ENCODE measurements around the gene KLHL29.

GRCh38 chr2:23658466-23658942, 273.5 kb downstream of the KLHL29 start:
- TF ChIP-seq, protein P1, sequence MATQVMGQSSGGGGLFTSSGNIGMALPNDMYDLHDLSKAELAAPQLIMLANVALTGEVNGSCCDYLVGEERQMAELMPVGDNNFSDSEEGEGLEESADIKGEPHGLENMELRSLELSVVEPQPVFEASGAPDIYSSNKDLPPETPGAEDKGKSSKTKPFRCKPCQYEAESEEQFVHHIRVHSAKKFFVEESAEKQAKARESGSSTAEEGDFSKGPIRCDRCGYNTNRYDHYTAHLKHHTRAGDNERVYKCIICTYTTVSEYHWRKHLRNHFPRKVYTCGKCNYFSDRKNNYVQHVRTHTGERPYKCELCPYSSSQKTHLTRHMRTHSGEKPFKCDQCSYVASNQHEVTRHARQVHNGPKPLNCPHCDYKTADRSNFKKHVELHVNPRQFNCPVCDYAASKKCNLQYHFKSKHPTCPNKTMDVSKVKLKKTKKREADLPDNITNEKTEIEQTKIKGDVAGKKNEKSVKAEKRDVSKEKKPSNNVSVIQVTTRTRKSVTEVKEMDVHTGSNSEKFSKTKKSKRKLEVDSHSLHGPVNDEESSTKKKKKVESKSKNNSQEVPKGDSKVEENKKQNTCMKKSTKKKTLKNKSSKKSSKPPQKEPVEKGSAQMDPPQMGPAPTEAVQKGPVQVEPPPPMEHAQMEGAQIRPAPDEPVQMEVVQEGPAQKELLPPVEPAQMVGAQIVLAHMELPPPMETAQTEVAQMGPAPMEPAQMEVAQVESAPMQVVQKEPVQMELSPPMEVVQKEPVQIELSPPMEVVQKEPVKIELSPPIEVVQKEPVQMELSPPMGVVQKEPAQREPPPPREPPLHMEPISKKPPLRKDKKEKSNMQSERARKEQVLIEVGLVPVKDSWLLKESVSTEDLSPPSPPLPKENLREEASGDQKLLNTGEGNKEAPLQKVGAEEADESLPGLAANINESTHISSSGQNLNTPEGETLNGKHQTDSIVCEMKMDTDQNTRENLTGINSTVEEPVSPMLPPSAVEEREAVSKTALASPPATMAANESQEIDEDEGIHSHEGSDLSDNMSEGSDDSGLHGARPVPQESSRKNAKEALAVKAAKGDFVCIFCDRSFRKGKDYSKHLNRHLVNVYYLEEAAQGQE (IDR thresholded peaks at IDR 0.05; ENCODE audit: insufficient read depth in 1 of 2, low read depth in 2 of 2, low read length in 1 of 2), result no peak
- TF ChIP-seq POLR2AphosphoS5 (IDR thresholded peaks at IDR 0.05; ENCODE audit: low read depth, low read length), result no peak

Data from Panc1 (cell line).